ENCODE data around the gene HSD17B1. TPM values are rescaled to one million over a fixed set of nuclear protein-coding genes. Genes with fewer than 3 reads are reported as not detected.
A peak's percentile ranks its signal among the peaks of the same experiment; 100 is the strongest.

Gene HSD17B1
- total RNA-seq, 1 experiment from 2014 or later = under 0.01 TPM

GRCh38 chr17:42566883-42567573, 14.3 kb downstream of the HSD17B1 start, which contains the start of gene MLX:
Gene MLX, plus strand, starts transcription at chr17:42567100. Its CDS starts 25 bp downstream, at chr17:42567125.
- DNase-seq (ENCODE audit: low read depth) = peak; percentile 91

DNA sequence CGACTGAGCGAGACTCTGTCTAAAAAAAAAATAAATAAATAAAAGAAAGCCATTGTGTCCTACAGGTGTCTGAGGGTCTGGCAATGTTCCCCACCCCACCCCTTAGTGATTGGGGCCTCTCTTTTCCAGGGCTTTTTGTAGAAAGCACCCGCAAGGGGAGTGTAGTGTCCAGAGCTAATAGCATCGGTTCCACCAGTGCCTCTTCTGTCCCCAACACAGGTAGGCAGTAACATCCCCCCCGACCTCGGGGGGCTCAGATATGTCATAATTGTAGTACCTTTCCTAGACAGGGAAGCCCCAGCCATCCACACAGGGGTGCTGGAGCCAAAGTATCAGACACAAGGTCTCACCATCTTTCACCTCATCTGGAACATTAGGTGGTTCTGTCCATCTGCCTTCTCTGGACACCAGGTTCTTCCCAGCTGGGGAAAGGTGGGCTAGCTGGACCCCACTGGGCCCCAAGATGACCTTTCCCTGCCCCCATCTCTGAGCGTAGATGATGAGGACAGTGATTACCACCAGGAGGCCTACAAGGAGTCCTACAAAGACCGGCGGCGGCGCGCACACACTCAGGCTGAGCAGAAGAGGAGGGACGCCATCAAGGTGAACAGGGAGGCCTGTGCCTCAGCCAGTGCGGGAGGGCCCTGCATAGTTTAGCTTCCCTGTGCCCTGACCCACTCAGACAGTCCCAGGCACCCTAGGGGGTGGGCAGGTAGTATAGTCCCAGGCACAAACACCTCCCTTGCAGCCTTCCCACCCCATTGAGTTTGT, 15.8 kb downstream of the HSD17B1 start:
- no peak for DNase-seq (ENCODE audit: low read depth)

DNA sequence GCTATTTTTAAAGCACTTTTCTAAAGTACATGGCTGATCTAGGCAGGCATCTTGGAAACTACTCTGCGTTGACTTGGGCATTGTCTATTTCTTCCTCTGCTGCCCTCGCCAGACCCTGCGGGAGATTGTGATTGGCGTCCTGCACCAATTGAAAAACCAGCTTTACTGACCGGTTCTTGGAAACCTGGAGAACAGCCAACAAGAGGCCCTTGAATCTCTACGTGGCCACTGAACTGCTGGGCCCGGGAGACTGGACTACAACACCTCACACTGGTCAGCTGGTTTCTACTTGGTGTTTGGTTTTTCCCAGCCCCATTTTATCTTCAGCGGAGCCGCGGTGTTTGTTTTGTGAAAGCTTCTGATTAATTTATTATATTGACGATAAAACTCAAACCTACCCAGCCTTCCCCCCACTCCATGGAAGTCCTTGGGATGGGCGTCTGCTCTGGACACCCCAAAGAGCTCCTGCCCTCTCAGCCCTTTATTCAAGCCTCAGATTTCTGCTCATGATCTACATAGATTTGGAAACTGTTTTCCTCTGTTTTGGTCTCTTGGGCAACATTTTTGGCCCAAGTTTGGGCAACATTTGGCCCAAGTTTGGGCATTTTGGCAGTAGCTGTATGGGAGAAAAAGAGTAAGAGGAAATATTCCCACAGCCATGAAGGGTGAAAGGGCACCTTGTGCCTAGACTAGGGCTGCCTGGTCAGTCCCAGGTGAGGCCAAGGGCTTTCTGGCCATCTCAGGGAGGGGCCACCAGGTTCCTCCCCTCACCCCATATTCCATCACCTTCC, 18.9 kb downstream of the HSD17B1 start:
- DNase-seq (ENCODE audit: low read depth) = no peak

- DNase-seq (ENCODE audit: low read depth) = no peak
Measured at GRCh38 chr17:42573095-42573494, 20.4 kb downstream of the HSD17B1 start.

DNA sequence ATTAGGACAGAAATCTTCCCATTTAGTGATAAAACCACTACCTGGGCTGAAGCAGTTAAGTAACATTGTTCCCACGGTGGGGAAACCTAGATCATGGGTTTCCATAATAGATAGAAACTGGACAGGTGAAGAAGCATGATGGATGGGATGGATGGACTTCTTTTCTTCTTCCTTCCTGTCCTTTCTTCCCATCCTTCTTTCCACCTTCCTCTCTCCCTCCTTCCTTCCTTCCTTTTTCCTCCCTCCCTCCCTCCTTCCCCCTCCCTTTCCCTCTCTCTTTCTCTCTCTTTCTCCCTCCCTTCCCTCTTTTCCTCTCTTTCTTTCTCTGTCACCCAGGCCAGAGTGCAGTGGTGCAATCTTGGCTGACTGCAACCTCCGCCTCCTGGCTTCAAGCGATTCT, 21.7 kb downstream of the HSD17B1 start:
- no peak for DNase-seq (ENCODE audit: low read depth)

- no peak for DNase-seq (ENCODE audit: low read depth)
Measured at GRCh38 chr17:42577140-42577531, 24.4 kb downstream of the HSD17B1 start.

GRCh38 chr17:42577532-42578281, 25.0 kb downstream of the HSD17B1 start, which contains the start of gene PSMC3IP:
Gene PSMC3IP, minus strand, starts transcription at chr17:42577729. Its CDS starts 43 bp downstream, at chr17:42577686.
- DNase-seq (ENCODE audit: low read depth) = peak; percentile 94

GRCh38 chr17:42578282-42578869, 25.7 kb downstream of the HSD17B1 start:
- peak; percentile 67 for DNase-seq (ENCODE audit: low read depth)

GRCh38 chr17:42579794-42580551, 27.2 kb downstream of the HSD17B1 start:
- no peak for DNase-seq (ENCODE audit: low read depth)

DNA sequence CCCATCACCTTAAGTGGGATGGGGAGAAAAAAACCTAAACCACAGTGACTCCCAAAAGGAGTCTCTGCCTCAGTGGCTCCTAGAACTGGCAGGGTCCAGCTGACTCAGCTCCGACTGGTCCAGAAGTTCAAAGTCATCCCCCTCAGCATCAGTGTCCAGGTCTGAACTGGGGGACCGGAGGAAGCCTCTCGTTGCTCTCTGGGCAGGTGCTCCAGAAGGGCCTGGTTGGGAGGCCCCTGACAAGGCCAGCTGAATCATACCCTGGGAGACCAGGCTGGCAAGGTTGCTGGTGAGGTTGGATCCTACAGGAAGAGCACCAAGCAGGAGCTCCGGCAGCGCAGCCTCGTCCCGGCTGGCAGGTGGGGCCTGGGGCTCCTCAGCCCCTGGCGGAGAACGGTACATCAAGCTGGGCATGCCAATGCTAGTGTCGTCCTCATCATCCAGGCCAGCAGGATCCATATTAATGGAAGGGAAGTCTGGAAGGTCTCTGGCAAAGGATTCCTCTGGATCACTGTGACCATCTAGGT, 29.1 kb downstream of the HSD17B1 start:
- DNase-seq (ENCODE audit: low read depth) = no peak

- DNase-seq (ENCODE audit: low read depth) = no peak
Measured at GRCh38 chr17:42584880-42585279, 32.2 kb downstream of the HSD17B1 start.

DNA sequence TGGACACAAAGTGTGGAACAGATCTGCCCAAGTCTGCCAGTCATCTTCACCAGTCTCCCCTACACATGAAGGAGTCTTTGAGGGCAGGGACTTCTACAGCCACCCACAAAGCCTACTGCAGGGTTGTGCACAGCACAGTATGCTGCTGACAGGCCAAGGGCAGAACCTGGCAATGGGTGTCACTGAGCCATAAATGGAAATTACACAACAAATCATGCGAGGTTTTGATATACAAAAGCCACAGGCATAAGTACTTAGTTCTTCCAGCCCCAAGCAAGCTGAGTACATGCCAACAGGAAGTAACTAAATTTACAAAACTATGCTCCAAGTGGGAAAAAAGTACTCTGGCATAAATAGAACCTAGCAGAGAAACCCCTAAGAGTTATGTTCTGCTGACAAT, 32.6 kb downstream of the HSD17B1 start:
- DNase-seq (ENCODE audit: low read depth) = no peak

DNA sequence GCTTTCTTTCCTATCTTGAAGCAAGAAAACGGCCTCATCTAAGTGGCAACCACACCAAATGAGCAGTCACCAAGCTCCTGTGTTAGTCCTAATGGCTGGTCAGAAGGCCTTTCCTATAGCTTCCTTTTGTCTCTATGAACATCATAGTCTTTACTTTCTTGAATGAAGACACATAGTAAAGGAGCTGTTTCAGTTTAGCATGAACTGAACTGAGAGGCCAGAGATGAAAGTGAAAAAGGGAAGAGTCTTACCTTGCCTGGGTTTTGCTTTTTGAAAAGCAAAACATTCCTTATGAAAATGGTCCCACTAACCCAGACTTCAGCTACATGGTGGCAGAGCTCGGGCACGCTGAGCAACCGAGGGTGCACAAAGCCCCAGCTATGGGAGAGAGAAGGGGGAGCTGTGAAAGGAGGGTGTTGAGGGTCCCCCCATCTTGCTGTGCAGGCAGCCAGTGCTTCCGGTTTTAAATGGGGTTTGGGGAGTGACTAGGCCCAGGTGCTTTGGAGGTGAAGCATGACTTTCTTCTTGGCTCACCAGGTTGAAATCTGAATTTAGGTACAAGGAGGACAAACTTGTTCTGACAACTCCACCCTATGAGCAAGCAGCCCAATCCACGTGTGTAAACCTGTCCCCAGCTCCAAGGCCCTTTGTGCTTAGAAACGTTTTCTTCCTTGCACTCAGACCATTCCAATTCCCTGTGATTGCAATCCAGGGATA, 33.9 kb downstream of the HSD17B1 start:
- no peak for DNase-seq (ENCODE audit: low read depth)

- no peak for DNase-seq (ENCODE audit: low read depth)
Measured at GRCh38 chr17:42590886-42591285, 38.2 kb downstream of the HSD17B1 start.

DNA sequence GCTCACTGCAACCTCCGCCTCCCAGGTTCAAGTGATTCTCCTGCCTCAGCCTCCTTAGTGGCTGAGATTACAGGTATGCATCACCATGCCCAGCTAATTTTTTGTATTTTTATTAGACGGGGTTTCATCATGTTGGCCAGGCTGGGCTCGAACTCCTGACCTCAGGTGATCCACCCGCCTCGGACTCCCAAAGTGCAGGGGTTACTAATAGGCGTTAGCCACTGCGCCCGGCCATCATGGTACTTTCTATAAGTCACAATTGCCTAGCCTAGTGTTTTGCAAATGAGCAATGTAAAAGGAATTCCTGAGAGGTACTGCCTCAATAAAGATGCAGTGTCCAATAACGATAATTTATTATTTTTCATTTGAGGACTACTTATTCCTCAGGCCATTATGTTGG, 38.7 kb downstream of the HSD17B1 start:
- no peak for DNase-seq (ENCODE audit: low read depth)

DNA sequence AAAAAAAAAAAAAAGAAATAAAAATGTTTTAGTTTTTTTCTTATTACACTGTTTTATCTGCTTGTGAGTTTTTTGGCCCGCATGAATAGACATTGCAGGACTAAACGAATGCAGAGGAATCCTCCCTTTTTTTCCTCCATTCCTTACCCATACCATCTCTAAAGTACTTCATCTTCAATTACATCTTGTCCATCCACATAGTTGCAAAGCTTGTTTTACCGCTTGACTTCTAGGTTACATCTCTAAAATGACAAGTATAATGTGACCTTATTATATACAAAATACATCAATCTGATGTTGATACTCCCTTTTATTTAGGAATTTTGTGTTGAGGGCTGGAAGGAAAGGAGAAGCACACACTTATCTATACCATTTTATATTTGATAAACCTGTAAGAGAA, 43.7 kb downstream of the HSD17B1 start:
- DNase-seq (ENCODE audit: low read depth) = no peak

- DNase-seq (ENCODE audit: low read depth) = no peak
Measured at GRCh38 chr17:42598905-42599304, 46.2 kb downstream of the HSD17B1 start.

GRCh38 chr17:42603318-42603717, 50.6 kb downstream of the HSD17B1 start:
- DNase-seq (ENCODE audit: low read depth) = no peak
